IMR-90 (cell line): ENCODE measurements around the gene ECHS1. TPM values are rescaled to one million over a fixed set of nuclear protein-coding genes. Genes with fewer than 3 reads are reported as not detected.

ENCODE experiments used
- ATAC-seq: fragments of 200-7000 bp; cut with Tn5 transposase; 2 replicates; pipeline ENCODE4 v1.9.1; 2020; ENCODE audit warnings: low read depth, mild to moderate bottlenecking, moderate library complexity
- BruUV-seq: library from RNA; stranded (reverse); fragments of 400-500 nt; replicated peaks from 2 replicates; lab custom pipeline; 2021; lab: Mats Ljungman, UMichigan
- CTCF ChIA-PET: fragments of 300-600 bp; formaldehyde crosslinking; extraction: SDS; loops from one replicate; lab custom pipeline; 2021; ENCODE audit warnings: antibody characterized with exemption; lab: Yijun Ruan, JAX
- POLR2A ChIA-PET: fragments of 300-600 bp; sonication (Branson Sonifier 250); formaldehyde crosslinking; loops from one replicate; lab custom pipeline; 2022; ENCODE audit warnings: antibody characterized with exemption; ENCODE audit not compliant: unreplicated experiment; lab: Charles Lee
- DNase-seq: peaks from one replicate; pipeline ENCODE4 v3.0.0; 2013
- H2AFZ ChIP-seq: replicated peaks from 2 replicates; pipeline ENCODE3; 2013; ENCODE audit warnings: low read length, mild to moderate bottlenecking; ENCODE audit not compliant: poor library complexity
- H2AK5ac ChIP-seq: 2 replicates; pipeline ENCODE4 v1.6.1; 2013; ENCODE audit warnings: low read depth, low read length, inconsistent platforms
- H2AK9ac ChIP-seq: replicated peaks from 2 replicates; pipeline ENCODE3; 2013; ENCODE audit warnings: mild to moderate bottlenecking, low read depth, low read length, moderate library complexity; ENCODE audit not compliant: poor library complexity
- H2BK120ac ChIP-seq: 2 replicates; pipeline ENCODE4 v1.6.1; 2013; ENCODE audit warnings: low read depth, low read length, inconsistent platforms
- H2BK15ac ChIP-seq: 3 replicates; pipeline ENCODE4 v1.6.1; 2013; ENCODE audit warnings: low read depth, low read length, inconsistent platforms
- H2BK20ac ChIP-seq: 2 replicates; pipeline ENCODE4 v1.6.1; 2013; ENCODE audit warnings: low read depth, mild to moderate bottlenecking, inconsistent platforms, low read length, moderate library complexity
- H2BK5ac ChIP-seq: 2 replicates; pipeline ENCODE4 v1.6.1; 2013; ENCODE audit warnings: mild to moderate bottlenecking, low read depth, low read length, inconsistent platforms; ENCODE audit not compliant: poor library complexity, severe bottlenecking
- H3K14ac ChIP-seq: replicated peaks from 2 replicates; pipeline ENCODE4 v1.6.1; 2013; ENCODE audit warnings: low read depth, low read length, inconsistent platforms
- H3K18ac ChIP-seq: 2 replicates; pipeline ENCODE4 v1.6.1; 2013; ENCODE audit warnings: low read depth, low read length, control low read depth
- H3K23ac ChIP-seq: 2 replicates; pipeline ENCODE4 v1.6.1; 2013; ENCODE audit warnings: low read depth, low read length, inconsistent platforms
- H3K27ac ChIP-seq: 2 replicates; pipeline ENCODE4 v1.5.1; 2013; ENCODE audit warnings: mild to moderate bottlenecking, control low read depth, low read length; ENCODE audit not compliant: insufficient read depth
- H3K27me3 ChIP-seq: 2 replicates; pipeline ENCODE4 v1.6.1; 2013; ENCODE audit warnings: low read length; ENCODE audit not compliant: control insufficient read depth, insufficient read depth
- H3K36me3 ChIP-seq: 2 replicates; pipeline ENCODE4 v1.6.1; 2013; ENCODE audit warnings: low read length, mixed read lengths; ENCODE audit not compliant: control insufficient read depth, insufficient read depth
- H3K4ac ChIP-seq: 2 replicates; pipeline ENCODE4 v1.6.1; 2013; ENCODE audit warnings: low read depth, low read length, inconsistent platforms
- H3K4me1 ChIP-seq: 2 replicates; pipeline ENCODE4 v1.6.1; 2013; ENCODE audit warnings: low read length, mixed read lengths; ENCODE audit not compliant: control insufficient read depth, insufficient read depth
- H3K4me2 ChIP-seq: 2 replicates; pipeline ENCODE4 v1.6.1; 2013; ENCODE audit warnings: low read depth, mild to moderate bottlenecking, control low read depth, low read length, moderate library complexity
- H3K4me3 ChIP-seq: 2 replicates; pipeline ENCODE4 v1.5.1; 2013; ENCODE audit warnings: low read depth, mild to moderate bottlenecking, control low read depth, low read length, moderate library complexity; ENCODE audit not compliant: insufficient read depth
- H3K56ac ChIP-seq: 2 replicates; pipeline ENCODE4 v1.6.1; 2013; ENCODE audit warnings: low read length, inconsistent platforms; ENCODE audit not compliant: insufficient read depth; ENCODE audit errors: extremely low read depth
- H3K79me1 ChIP-seq, 2 experiments: 2 replicates each; pipeline ENCODE4 v1.6.1; 2013; ENCODE audit warnings: low read length in 2 of 2, inconsistent platforms in 1 of 2, low read depth in 1 of 2
- H3K9ac ChIP-seq: 2 replicates; pipeline ENCODE4 v1.6.1; 2013; ENCODE audit warnings: low read depth, low read length, control low read depth
- H3K9me1 ChIP-seq: 2 replicates; pipeline ENCODE4 v1.6.1; 2013; ENCODE audit warnings: low read length, inconsistent platforms; ENCODE audit not compliant: insufficient read depth
- H3K9me3 ChIP-seq: 2 replicates; pipeline ENCODE4 v1.6.1; 2013; ENCODE audit warnings: low read length; ENCODE audit not compliant: control insufficient read depth, insufficient read depth
- H4K20me1 ChIP-seq: 2 replicates; pipeline ENCODE4 v1.6.1; 2013; ENCODE audit warnings: low read length, inconsistent platforms; ENCODE audit not compliant: insufficient read depth
- H4K5ac ChIP-seq: 2 replicates; pipeline ENCODE4 v1.6.1; 2013; ENCODE audit warnings: mild to moderate bottlenecking, low read depth, low read length, control low read depth
- H4K8ac ChIP-seq, 2 experiments: 2 replicates each; pipeline ENCODE4 v1.6.1; 2013; ENCODE audit warnings: low read depth in 2 of 2, low read length in 2 of 2, control low read depth in 1 of 2, inconsistent platforms in 1 of 2
- H4K91ac ChIP-seq: 2 replicates; pipeline ENCODE4 v1.6.1; 2013; ENCODE audit warnings: low read depth, low read length, inconsistent platforms; ENCODE audit not compliant: insufficient read depth
- BHLHE40 ChIP-seq: fragments of 150-350 bp; IDR thresholded peaks from 2 replicates; pipeline ENCODE4 v1.6.1; 2016; ENCODE audit warnings: mild to moderate bottlenecking, low read depth, low read length
- NFE2L2 ChIP-seq: fragments of 150-350 bp; IDR thresholded peaks from 2 replicates; pipeline ENCODE4 v1.6.1; 2016; ENCODE audit warnings: low read depth, mild to moderate bottlenecking, low read length
- WGBS, 2 experiments: methylation state at CpG; one replicate each; pipeline versions ENCODE4 v1.1.5 to v1.1.7; 2013; ENCODE audit warnings: missing lambda C conversion rate in 2 of 2; ENCODE audit not compliant: insufficient read length in 1 of 2; ENCODE audit errors: extremely low coverage in 2 of 2; 5-methylcytosine and 5-hydroxymethylcytosine counted together
- dilution Hi-C: fragments of 300-500 bp; cut with HindIII; formaldehyde crosslinking; loops from one replicate; pipeline ENCODE4 v1.14.3; 2018; ENCODE audit warnings: low sequenced_read_pairs; ENCODE audit not compliant: unreplicated experiment
- in situ Hi-C: fragments of 300-500 bp; cut with MboI; formaldehyde crosslinking; loops from 3 replicates; pipeline ENCODE4 v1.14.3; 2019; ENCODE audit warnings: low sequenced_read_pairs, inconsistent platforms, mixed read lengths
- intact Hi-C: fragments of 100-400 bp; cut with micrococcal nuclease; formaldehyde crosslinking; loops from 2 replicates; pipeline ENCODE4 v1.10.0; 2022
- polyA plus RNA-seq, 3 experiments: library from polyadenylated mRNA; depleted of rRNA; stranded (reverse); fragments of >200 nt; gene quantifications; 2 replicates each; pipeline ENCODE4 v1.2.3, GENCODE V29; 2012; ENCODE audit warnings: low replicate concordance in 1 of 3
- total RNA-seq: library from RNA; depleted of rRNA; stranded (reverse); fragments of >200 nt; gene quantifications from 2 replicates; pipeline ENCODE4 v1.2.3, GENCODE V29; 2012
- TF ChIP-seq, protein P1 (sequence below): conservative IDR thresholded peaks from 2 replicates; pipeline ENCODE4 v1.5.1; 2012; ENCODE audit warnings: mild to moderate bottlenecking, low read depth, low read length, improper control_type of control experiment

The ECHS1 gene
- total and polyA plus RNA-seq, 2 of the 4 experiments (the other 2 are of a cell fraction), result 60.8 to 84.2 TPM

DNA sequence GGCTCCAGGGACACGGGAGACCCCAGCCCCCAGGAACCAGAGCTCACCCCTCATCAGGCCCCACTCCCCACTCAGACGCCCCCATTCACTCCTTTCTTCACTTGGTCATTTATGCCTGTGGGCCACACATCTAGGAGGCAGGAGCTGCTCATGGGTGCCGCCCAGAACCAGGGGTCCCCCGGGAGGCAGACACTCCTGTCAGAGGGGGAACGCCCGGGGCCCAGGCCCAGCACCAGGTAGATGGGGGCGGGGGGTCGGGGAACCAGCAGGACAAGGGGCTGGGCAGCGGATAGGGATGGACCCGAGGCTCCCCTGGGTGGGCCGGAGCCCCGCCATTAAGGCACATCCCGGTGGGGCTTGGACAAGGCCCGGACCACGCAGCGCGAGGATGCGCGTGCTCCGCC lies 48.3 kb downstream of the ECHS1 start:
- Histone ChIP-seq H3K4ac (no peak overlapping the region), H3K4me1 (peaks cover 18% of the 10 kb centered on the region), H4K5ac (no peak overlapping the region), H3K27ac (no peak overlapping the region), H3K4me2 (peak overlapping the region; percentile 50), H2AFZ (peak overlapping the region; percentile 86), H2BK120ac (no peak overlapping the region), H2BK15ac (no peak overlapping the region), H2BK20ac (no peak overlapping the region), H3K27me3 (peaks cover 16% of the 10 kb centered on the region), H3K9me1 (0 out of 2 replicates have a peak, but pooled peaks cover 6% of the 10 kb centered on the region), H4K20me1 (0 out of 2 replicates have a peak, but pooled peaks cover 3% of the 10 kb centered on the region), H3K9ac (no peak overlapping the region), H4K91ac (no peak overlapping the region), H3K9me3 (no peaks in the 10 kb centered on the region), H2AK9ac (peak overlapping the region; percentile 72), H3K56ac (no peak overlapping the region), H3K36me3 (no peaks in the 10 kb centered on the region), H2AK5ac (no peak overlapping the region), H3K18ac (no peak overlapping the region), H4K8ac (no peak overlapping the region), H3K23ac (no peak overlapping the region), H2BK5ac (no peak overlapping the region), H3K4me3 (no peak overlapping the region), H3K14ac (no peak overlapping the region), H3K79me1 (no peaks in the 10 kb centered on the region)
- TF ChIP-seq, protein P1, sequence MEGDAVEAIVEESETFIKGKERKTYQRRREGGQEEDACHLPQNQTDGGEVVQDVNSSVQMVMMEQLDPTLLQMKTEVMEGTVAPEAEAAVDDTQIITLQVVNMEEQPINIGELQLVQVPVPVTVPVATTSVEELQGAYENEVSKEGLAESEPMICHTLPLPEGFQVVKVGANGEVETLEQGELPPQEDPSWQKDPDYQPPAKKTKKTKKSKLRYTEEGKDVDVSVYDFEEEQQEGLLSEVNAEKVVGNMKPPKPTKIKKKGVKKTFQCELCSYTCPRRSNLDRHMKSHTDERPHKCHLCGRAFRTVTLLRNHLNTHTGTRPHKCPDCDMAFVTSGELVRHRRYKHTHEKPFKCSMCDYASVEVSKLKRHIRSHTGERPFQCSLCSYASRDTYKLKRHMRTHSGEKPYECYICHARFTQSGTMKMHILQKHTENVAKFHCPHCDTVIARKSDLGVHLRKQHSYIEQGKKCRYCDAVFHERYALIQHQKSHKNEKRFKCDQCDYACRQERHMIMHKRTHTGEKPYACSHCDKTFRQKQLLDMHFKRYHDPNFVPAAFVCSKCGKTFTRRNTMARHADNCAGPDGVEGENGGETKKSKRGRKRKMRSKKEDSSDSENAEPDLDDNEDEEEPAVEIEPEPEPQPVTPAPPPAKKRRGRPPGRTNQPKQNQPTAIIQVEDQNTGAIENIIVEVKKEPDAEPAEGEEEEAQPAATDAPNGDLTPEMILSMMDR, result no peak
- TF ChIP-seq NFE2L2 (no peak), BHLHE40 (no peak)
- WGBS, 2 experiments, result no CpG with 5 or more reads among the region's 20 CpGs
- dilution Hi-C loops, result no loop called here
- in situ Hi-C loops, result loop anchor here (10.0 kb wide), 1 partner anchor 170 kb away; no protein-coding TSS in a partner anchor
- ChIA-PET POLR2A (no interaction called here), CTCF (interaction anchor here (1.2 kb wide), 1 partner anchor 17 kb away, joined by 5 read pairs; no protein-coding TSS in a partner anchor)
- intact Hi-C loops, result loop anchor here (10.0 kb wide), 2 partner anchors 50 to 200 kb away; partner anchors contain the start of genes CYP2E1, ECHS1 and PAOX
- DNase-seq (no peak), ATAC-seq (no peak)
- BruUV-seq, result no TSS peak
